Activated T-helper 1 cell treated with Interleukin-2 at 50 U/mL for 16 hours (primary cell): ENCODE measurements around the gene ANKH.
"Not testable (repeated sequence)": the region's sequence is repeated elsewhere in the genome, so short reads cannot be mapped to it uniquely, and the experiment has no call there.

Source experiments
- DNase-seq: peaks from one replicate; pipeline ENCODE4 v3.0.0-alpha.2; 2020; ENCODE audit warnings: low read depth

The ANKH gene

GRCh38 chr5:14882658-14883580 is 11.3 kb upstream of the ANKH start:
- DNase-seq, result no peak

DNA sequence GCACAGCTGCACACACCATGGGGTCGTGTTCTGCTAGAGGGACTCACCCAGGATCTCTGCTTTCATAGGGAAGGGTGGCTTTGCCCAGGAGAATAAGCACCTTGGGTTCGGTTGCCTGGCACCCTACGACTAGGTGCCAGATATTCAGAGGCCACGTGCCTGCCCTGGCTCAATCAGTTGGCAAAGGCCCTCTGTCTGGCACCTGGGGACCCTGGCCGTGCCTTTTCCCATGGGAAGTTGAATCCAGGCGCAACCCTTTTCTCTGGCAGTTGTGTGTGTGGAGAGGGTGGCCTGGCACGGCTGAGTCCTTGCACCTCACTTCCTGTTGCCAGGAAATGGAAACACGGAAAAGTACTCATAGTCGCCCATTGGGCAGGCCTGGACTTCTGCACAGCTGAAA is 10.2 kb upstream of the ANKH start:
- no peak for DNase-seq

GRCh38 chr5:14880688-14881087 is 9.1 kb upstream of the ANKH start:
- no peak for DNase-seq

DNA sequence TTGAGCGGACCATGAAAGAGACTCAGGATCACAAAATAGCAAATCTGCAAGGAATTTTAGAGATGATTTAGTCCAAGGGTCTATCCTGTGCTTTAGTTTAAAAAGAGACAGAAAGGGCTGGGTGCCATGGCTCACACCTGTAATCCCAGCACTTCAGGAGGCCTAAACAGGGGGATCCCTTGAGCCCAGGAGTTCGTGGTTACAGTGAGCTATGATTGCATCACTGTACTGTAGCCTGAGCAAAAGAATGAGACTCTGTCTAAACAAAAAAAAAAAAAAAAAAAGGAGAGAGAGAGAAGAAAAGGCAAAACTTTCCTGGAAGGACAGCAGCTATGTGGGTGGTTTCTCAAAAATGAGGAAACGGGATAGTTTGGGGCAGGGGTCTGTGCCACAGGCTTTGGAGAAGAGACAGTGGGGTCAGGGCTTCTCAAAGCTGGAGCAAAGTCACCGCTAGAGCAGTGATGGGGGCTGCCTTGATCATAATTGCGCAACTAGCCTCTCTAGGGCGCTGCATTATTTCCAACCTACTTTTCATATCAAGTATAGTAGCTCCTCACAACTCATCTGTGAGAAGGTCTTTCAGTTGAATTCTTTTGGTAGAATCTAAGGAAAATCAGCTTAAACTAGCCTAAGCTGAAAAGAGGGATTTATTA is 8.5 kb upstream of the ANKH start:
- no peak for DNase-seq

DNA sequence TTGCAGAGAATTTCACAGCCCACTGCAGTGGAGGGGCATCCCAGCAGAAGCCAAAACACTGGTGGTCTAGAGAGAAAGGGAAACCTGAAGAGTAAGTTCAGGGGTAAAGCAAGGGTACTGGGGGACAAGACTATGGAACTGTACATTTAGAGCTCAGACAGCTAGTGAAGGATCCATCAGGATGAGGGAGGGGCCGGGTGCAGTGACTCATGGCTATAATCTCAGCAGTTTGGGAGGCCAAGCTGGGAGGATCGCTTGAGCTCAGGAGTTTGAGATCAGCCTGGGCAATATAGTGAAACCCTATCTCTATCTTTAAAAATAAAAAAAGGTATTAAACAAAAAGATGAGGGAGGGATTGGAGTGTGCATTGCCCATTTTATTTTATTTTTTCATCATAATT is 7.8 kb upstream of the ANKH start:
- no peak for DNase-seq

DNA sequence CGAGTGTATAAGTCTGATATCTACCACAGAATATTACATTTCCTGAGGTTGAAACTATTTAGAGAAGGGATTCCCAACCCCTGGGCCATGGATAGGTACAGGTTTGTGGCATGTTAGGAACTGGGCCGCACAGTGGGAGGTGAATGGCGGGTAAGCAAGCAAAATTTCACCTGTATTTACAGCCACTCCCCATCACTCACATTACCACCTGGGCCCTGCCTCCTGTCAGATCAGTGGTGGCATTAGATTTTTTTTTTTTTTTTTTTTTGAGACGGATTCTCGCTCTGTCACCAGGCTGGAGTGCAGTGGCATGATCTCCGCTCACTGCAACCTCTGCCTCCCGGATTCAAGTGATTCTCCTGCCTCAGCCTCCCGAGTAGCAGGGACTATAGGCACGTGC is 6.6 kb upstream of the ANKH start:
- not testable (repeated sequence) for DNase-seq

DNA sequence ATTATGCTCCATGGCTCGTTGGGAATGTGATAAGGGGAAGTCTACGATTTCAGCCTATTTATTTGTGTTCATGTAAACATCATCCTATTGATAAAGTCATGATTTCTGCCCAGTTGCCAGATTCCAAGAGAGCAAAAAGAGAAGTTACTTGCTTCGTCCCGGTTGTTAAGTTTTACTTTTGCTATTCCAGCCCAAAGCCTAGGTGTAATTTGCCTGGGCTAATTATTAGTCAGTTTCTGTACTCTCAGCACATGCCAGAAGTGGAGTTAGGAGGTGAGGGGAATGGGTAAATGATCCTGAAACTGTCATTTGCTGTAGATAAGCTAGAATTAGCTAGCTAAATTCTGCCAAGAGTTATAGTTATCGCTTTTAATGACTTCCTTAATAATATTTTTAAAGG is 4.5 kb upstream of the ANKH start:
- DNase-seq, result no peak

GRCh38 chr5:14873790-14874189 is 2.2 kb upstream of the ANKH start:
- DNase-seq, result no peak

DNA sequence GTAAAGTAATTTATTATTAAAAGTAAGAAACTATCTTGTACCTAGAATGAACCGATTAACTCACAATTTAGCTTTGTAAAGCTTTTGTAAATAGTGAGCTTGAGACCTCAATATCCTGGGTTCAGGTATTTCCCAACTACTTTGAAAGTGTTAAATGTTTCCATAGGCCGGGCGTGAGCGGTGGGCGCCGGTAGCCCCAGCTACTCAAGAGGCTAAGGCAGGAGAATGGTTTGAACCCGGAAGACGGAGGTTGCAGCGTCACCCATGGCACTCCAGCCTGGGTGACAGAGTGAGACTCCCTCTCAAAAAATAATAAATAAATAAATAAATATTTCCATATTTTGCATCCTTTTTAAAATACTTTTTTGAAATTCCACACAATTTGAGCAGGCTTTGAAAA is 1.5 kb upstream of the ANKH start:
- DNase-seq, result no peak

- peak; percentile 30 for DNase-seq
These were observed 752 bp upstream of the ANKH start for GRCh38 chr5:14872070-14872989.

DNA sequence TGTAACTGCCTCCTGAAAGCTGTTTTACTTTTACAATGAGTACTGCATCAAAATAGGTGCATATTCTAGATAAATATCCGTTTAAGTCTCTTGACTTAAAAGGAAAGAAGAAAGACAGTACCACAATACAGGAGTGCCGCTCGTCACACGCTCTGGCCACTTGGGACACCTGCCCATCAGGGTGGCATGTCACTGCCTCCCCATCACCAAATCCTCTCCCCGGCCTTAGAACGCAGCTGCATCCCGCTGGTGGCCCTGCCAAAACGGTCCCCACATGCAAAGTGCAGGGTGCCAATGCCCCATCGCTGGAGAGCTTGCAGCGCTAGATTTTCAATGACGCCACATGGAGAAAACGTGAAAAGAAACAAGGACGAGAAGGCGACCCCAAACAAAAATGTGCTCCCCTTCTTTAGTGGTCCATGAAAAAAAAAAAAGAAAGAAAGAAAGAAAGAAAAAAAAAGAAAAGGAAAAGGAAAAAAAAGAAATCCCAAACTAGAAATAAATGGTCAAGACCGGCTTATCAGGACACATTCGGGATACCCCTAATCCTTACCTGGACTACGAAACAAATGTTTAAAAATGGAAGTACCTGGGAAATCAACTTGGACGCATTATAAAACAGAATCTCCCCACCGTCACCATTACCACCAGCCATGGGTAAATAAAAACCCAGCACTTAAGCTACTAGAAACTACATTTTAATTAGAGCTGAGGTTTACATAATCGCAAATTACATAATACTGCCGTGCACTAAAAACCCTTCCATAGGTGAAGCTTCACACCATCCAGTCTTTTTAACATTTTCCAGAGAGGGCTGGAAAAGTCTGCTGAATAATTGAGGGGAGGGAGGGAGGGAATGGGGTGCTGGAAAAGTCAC is 1.0 kb downstream of the ANKH start:
- peak; percentile 15 for DNase-seq

DNA sequence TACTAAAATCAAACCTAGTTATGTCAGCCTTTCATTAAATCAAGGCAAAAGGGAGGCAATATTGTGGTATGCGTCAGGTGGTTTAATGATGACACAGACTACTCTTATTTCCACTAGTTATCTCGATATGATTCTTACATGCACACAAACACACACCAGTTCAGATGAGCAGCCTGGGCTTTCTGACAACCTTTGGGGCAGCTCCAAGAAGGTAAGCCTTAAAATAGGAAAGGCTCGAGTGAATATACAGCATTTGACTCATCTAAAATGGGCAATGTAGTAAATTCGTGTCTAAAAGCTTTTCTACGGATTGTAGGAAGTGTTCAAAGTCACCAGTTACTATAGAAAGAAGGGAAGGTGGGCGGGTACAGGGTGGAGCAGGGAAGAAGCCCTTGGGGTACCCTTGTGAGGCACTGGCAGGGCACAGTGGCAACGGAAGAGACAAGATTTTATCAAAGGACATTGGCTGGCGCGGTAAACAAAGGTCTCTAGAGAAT is 1.9 kb downstream of the ANKH start:
- DNase-seq, result no peak

DNA sequence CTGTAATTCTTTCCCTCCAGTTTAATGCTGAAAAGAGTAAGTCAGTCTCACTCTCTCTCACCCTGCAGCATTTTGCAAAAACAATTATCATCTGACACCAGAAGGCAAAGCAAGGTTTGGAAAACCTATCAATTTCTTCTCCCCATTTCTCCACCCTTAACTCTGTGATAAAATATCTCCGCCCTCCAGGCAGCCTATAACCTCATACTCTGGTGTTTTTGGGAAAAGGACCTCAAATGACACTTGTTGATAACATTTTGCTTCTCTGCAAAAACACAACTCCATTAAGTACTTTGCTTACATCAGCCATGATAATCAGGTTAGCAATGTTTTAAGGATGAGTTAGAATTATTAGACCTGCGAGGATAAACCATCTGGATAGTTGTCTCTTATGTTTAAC is 2.3 kb downstream of the ANKH start:
- no peak for DNase-seq

DNA sequence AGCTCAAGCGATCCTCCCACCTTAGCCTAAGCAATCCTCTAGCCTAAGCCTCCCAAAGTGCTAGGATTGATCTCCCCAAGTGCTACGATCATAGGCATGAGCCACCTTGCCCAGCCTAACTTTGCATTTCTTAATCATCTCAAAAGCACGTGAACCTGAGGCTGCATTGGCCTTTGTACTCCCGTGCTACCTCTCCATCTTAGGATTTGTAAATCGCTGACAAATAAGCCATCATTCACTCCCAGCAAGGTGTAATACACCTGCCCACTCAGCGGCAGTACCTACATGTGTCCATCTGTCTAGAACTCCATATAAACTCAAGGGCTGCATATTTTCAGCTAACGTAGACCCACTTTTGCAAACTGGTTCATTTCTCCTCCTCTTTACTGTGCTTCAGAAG is 2.8 kb downstream of the ANKH start:
- no peak for DNase-seq

DNA sequence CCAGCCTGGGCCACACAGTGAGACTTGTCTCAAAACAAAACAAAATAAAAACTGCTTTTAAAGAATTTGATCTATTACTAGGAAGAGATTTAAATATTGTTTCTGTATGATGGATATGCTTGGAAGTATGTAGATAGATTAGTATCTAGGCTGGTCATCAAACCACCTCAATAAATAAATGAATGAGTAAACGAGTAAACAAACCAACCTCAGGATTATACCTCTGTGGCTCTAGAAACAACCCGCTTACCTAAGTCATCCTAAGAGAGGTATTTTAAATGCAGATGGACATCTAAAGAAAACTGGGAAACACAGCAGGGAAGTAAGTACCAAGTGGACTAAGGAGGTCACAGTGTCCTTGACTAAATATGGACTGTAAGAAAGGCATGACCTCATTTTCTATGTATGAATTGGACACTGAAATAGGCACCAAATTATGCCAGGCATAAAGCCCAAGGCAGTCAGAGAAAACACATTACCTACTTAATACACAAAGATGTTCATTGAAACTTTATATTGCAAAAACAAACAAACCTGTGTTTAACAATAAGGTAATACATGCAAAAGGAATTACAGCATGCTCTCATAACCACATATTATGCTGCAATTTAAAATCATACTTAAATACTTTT is 7.3 kb downstream of the ANKH start:
- DNase-seq, result no peak

- no peak for DNase-seq
These were observed 8.5 kb downstream of the ANKH start for GRCh38 chr5:14863105-14863504.

DNA sequence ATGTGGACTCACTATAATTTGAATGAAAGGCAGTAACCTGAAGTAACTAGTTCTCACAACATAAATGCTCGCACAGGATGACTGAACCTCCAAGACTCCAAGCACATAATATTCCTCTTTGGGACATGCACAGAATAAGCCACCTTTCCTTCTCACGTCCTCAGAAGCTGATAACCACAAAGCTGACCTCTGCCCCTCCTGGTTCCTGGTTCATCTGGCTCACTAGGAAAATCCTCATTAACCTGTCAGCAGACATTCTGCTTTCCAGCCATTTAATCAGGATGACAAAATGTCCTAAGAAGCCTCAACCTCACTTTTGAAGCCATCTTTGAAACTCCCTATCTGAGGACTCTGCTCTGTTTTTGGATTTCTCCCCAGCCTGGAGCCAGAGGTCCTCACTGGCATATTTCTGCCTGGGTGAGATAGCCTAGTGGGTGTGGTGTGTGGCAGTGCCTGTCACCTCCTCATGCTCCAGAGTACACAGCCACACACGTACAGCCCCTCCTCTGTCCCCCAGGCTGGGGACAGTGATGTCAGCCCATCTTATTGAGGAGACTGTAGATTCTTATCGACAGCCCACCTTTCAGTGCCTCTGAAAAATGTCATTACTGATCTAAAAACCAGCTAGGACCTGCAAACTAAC is 10.3 kb downstream of the ANKH start:
- no peak for DNase-seq

DNA sequence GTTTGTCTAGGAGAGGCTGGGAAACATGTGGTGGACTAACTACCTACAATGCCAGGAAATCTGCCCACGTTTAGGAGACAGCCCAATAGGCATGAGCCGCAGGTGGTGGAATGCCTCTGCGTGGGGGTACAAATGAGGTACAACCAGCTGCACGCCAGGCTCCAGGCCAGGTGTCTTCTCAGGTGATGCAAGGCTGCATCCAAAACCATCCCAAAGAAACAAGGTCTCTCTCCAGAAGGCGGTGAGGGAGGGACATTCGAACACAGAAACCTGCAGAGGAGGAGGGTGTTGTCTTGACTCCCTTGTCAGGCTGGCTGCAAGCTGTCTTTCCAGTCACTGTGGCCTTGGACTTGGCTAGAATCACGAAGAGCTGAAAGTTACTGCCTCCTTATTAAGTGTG is 11.6 kb downstream of the ANKH start:
- DNase-seq, result no peak

- DNase-seq, result no peak
These were observed 12.4 kb downstream of the ANKH start for GRCh38 chr5:14859150-14859549.

GRCh38 chr5:14855366-14855765 is 16.2 kb downstream of the ANKH start:
- DNase-seq, result no peak
